HEK293T (cell line): Measurements from ENCODE around the gene CCDC40.

Experiments
- SP1 ChIP-seq: fragments of 450-650 bp; IDR thresholded peaks from 2 replicates; pipeline ENCODE4 v1.6.1; 2017
- ZNF384 ChIP-seq: fragments of 450-650 bp; IDR thresholded peaks from 2 replicates; pipeline ENCODE4 v1.6.1; 2016

DNA sequence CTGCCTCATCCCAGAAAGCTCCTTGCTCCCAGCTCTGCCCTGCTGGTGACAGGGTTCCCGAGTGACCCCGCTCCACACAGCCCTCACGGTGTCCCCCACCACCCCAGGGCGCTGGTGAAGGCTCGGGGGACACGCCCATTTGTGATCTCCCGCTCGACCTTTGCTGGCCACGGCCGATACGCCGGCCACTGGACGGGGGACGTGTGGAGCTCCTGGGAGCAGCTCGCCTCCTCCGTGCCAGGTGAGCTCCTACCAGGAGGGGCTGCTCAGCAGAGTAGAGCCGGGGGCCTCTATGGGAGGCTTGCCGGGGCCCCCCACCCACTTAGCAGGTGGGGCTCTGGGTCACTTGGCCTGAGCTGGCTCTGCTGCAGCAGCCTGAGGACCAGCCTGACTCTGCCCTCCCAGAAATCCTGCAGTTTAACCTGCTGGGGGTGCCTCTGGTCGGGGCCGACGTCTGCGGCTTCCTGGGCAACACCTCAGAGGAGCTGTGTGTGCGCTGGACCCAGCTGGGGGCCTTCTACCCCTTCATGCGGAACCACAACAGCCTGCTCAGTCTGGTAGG, 76.1 kb downstream of the CCDC40 start:
- TF ChIP-seq ZNF384 (no peak), SP1 (no peak)
